Transverse colon (tissue), 4 donors: Measurements from ENCODE around the gene SLIT1. TPM values are rescaled to one million over a fixed set of nuclear protein-coding genes. Genes with fewer than 3 reads are reported as not detected.

Experiments
- DNase-seq: peaks from one replicate; pipeline ENCODE4 v3.0.0-alpha.2; 2019
- H3K27ac ChIP-seq, 4 donors: fragments of 200-600 bp; sonication (generic); 2 replicates each; pipeline ENCODE4 v1.5.1; 2016 to 2018; ENCODE audit warnings: inconsistent platforms in 4 of 4
- H3K27me3 ChIP-seq: fragments of 200-600 bp; sonication (generic); 2 replicates; pipeline ENCODE4 v1.5.1; 2017; ENCODE audit warnings: inconsistent platforms
- H3K36me3 ChIP-seq, 4 donors: fragments of 200-600 bp; sonication (generic); 2 replicates each; pipeline ENCODE4 v1.5.1; 2017 to 2019; ENCODE audit warnings: inconsistent platforms in 4 of 4
- H3K4me1 ChIP-seq, 4 donors: fragments of 200-600 bp; sonication (generic); 2 replicates each; pipeline ENCODE4 v1.5.1; 2017 to 2020; ENCODE audit warnings: inconsistent platforms in 4 of 4
- H3K4me3 ChIP-seq, 4 donors: fragments of 200-600 bp; sonication (generic); 1 replicate in 1 of 4; 2 replicates in 3 of 4; pipeline versions ENCODE4 v1.5.1 to v1.6.1; 2017 to 2019; ENCODE audit warnings: inconsistent platforms in 4 of 4
- H3K9me3 ChIP-seq, 2 donors: fragments of 200-600 bp; sonication (generic); 2 replicates each; pipeline ENCODE4 v1.5.1; 2017 to 2019; ENCODE audit warnings: inconsistent platforms in 2 of 2
- CTCF ChIP-seq, 5 experiments: fragments of 200-600 bp in 3 of 5; fragments of 450-650 bp in 2 of 5; sonication (generic) in 3 of 5; IDR thresholded peaks; 1 replicate in 2 of 5; 2 replicates in 3 of 5; pipeline ENCODE4 v1.5.1; 2016 to 2017; ENCODE audit warnings: antibody characterized with exemption in 5 of 5, inconsistent platforms in 3 of 5, mild to moderate bottlenecking in 2 of 5, moderate library complexity in 1 of 5
- EP300 ChIP-seq: sonication (generic); formaldehyde crosslinking; IDR thresholded peaks from one replicate; pipeline ENCODE4 v1.6.1; 2017; ENCODE audit warnings: antibody characterized with exemption, low read depth
- POLR2A ChIP-seq: fragments of 450-650 bp; IDR thresholded peaks from one replicate; pipeline ENCODE4 v1.6.1; 2016; ENCODE audit warnings: antibody characterized with exemption, mild to moderate bottlenecking, moderate library complexity
- POLR2AphosphoS5 ChIP-seq, 3 donors: sonication (generic); formaldehyde crosslinking; IDR thresholded peaks; one replicate each; pipeline ENCODE4 v1.6.1; 2016; ENCODE audit warnings: antibody characterized with exemption in 3 of 3
- WGBS, 2 donors: methylation state at CpG; one replicate each; pipeline ENCODE4 v1.1.5; 2018; ENCODE audit warnings: low coverage in 1 of 2; 5-methylcytosine and 5-hydroxymethylcytosine counted together
- in situ Hi-C, 4 donors: fragments of 200-750 bp; cut with MboI; loops; one replicate each; pipeline versions ENCODE4 v1.15.0 to v1.15.1; 2017; ENCODE audit warnings: low sequenced_read_pairs in 3 of 4, low pct_ligation_motif_present in 1 of 4, low pct_unique_long_range_greater_than_20kb in 1 of 4
- intact Hi-C: fragments of 100-400 bp; cut with DNase I; formaldehyde crosslinking; loops from one replicate; pipeline ENCODE4 v1.15.1; 2023; ENCODE audit warnings: low total_unique reads
- total RNA-seq, 4 donors: library from RNA; depleted of rRNA; stranded (reverse); fragments of >200 nt; gene quantifications; one replicate each; pipeline ENCODE4 v1.1.0, GENCODE V29; 2016

Gene SLIT1
- total RNA-seq, 4 donors from 2014 or later = 0.27 to 1.9 (median 0.32) TPM; not detected in 1

- in situ Hi-C loops = loop anchor here in 1 of 4 donors (25.0 kb wide), 1 partner anchor 368 kb away; no protein-coding TSS in a partner anchor
Measured at GRCh38 chr10:97005349-97005748, 180.4 kb downstream of the SLIT1 start.

GRCh38 chr10:97004591-97004990 lies 181.2 kb downstream of the SLIT1 start:
- in situ Hi-C loops = loop anchor here in 1 of 4 donors (25.0 kb wide), 1 partner anchor 367 kb away; no protein-coding TSS in a partner anchor

More at GRCh38 chr10:97005349-97005748, 180.4 kb downstream of the SLIT1 start:
- 85 to 100% methylated on average over 2 to 5 of the region's 5 CpGs for WGBS, 2 donors
- Histone ChIP-seq H3K4me1 (no peaks in the 10 kb centered on the region), H3K27ac (no peak overlapping the region), H3K9me3 (peaks cover 9 to 10% of the 10 kb centered on the region in 2 donors), H3K4me3 (no peak overlapping the region), H3K27me3 (no peaks in the 10 kb centered on the region), H3K36me3 (no peaks in the 10 kb centered on the region)
- no peak for DNase-seq
- intact Hi-C loops = no loop called here
- TF ChIP-seq POLR2A = no peak

GRCh38 chr10:97003804-97004201 lies 182.0 kb downstream of the SLIT1 start:
- Histone ChIP-seq H3K36me3 (no peaks in the 10 kb centered on the region), H3K4me1 (no peaks in the 10 kb centered on the region), H3K27ac (no peak overlapping the region), H3K4me3 (no peak overlapping the region), H3K9me3 (peaks cover 9 to 10% of the 10 kb centered on the region in 2 donors), H3K27me3 (no peaks in the 10 kb centered on the region)
- DNase-seq = no peak
- no peak for TF ChIP-seq EP300
- intact Hi-C loops = loop anchor here (5.0 kb wide), 1 partner anchor 217 kb away; no protein-coding TSS in a partner anchor
- 95% methylated on average over 8 of the region's 8 CpGs; no CpG with 5 or more reads in 1 of the 2 donors for WGBS, 2 donors
- in situ Hi-C loops = loop anchor here in 1 of 4 donors (25.0 kb wide), 1 partner anchor 367 kb away; no protein-coding TSS in a partner anchor

More at GRCh38 chr10:97004591-97004990, 181.2 kb downstream of the SLIT1 start:
- 89 to 100% methylated on average over 1 to 10 of the region's 10 CpGs for WGBS, 2 donors
- intact Hi-C loops = loop anchor here (5.0 kb wide), 1 partner anchor 217 kb away; no protein-coding TSS in a partner anchor
- Histone ChIP-seq H3K9me3 (peaks cover 9 to 10% of the 10 kb centered on the region in 2 donors), H3K27me3 (no peaks in the 10 kb centered on the region), H3K4me1 (no peaks in the 10 kb centered on the region), H3K4me3 (no peak overlapping the region), H3K27ac (no peak overlapping the region), H3K36me3 (no peaks in the 10 kb centered on the region)
- DNase-seq = no peak
- TF ChIP-seq POLR2AphosphoS5 (IDR thresholded peaks at IDR 0.05) (no peak), POLR2A (no peak), CTCF (IDR thresholded peaks at IDR 0.05) (no peak), EP300 (no peak)

GRCh38 chr10:97003151-97003803 lies 182.5 kb downstream of the SLIT1 start:
- intact Hi-C loops (loop anchor here (5.0 kb wide), 1 partner anchor 216 kb away; no protein-coding TSS in a partner anchor), in situ Hi-C loops (loop anchor here in 1 of 4 donors (25.0 kb wide), 1 partner anchor 366 kb away; no protein-coding TSS in a partner anchor)
- WGBS, 2 donors = 90% methylated on average over 13 of the region's 13 CpGs; no CpG with 5 or more reads in 1 of the 2 donors
- H3K27ac ChIP-seq = no peak overlapping the region
- no peaks in the 10 kb centered on the region for H3K4me1 ChIP-seq
- TF ChIP-seq EP300 = no peak
- no peak for TF ChIP-seq CTCF (IDR thresholded peaks at IDR 0.05)
- TF ChIP-seq POLR2AphosphoS5 (IDR thresholded peaks at IDR 0.05) = no peak
- TF ChIP-seq POLR2A = no peak
- DNase-seq = no peak
- no peaks in the 10 kb centered on the region for H3K27me3 ChIP-seq
- H3K36me3 ChIP-seq = no peaks in the 10 kb centered on the region
- H3K9me3 ChIP-seq = peaks cover 9 to 10% of the 10 kb centered on the region in 2 donors
- H3K4me3 ChIP-seq = no peak overlapping the region

GRCh38 chr10:97002670-97003069 lies 183.1 kb downstream of the SLIT1 start:
- 99% methylated on average over 16 of the region's 16 CpGs; no CpG with 5 or more reads in 1 of the 2 donors for WGBS, 2 donors
- TF ChIP-seq POLR2A = no peak
- TF ChIP-seq EP300 = no peak
- TF ChIP-seq CTCF (IDR thresholded peaks at IDR 0.05) = no peak
- no peak for TF ChIP-seq POLR2AphosphoS5 (IDR thresholded peaks at IDR 0.05)

More at GRCh38 chr10:97002670-97003069, 183.1 kb downstream of the SLIT1 start:
- intact Hi-C loops = loop anchor here (5.0 kb wide), 1 partner anchor 215 kb away; no protein-coding TSS in a partner anchor
- Histone ChIP-seq H3K27me3 (no peaks in the 10 kb centered on the region), H3K9me3 (peaks cover 7 to 8% of the 10 kb centered on the region in 2 donors), H3K4me3 (no peak overlapping the region), H3K4me1 (no peaks in the 10 kb centered on the region), H3K36me3 (no peaks in the 10 kb centered on the region), H3K27ac (no peak overlapping the region)
- DNase-seq = no peak
- in situ Hi-C loops = loop anchor here in 1 of 4 donors (25.0 kb wide), 1 partner anchor 365 kb away; no protein-coding TSS in a partner anchor
